GM12801 (cell line): ENCODE measurements around the gene KRTCAP2.

Source experiments
- CTCF ChIP-seq: IDR thresholded peaks from one replicate; pipeline ENCODE4 v1.5.1; 2011; ENCODE audit warnings: control low read depth; ENCODE audit not compliant: insufficient read length; ENCODE audit errors: extremely low read depth

KRTCAP2 gene

GRCh38 chr1:155123801-155124200 lies 49.3 kb downstream of the KRTCAP2 start:
- no peak for TF ChIP-seq CTCF

- TF ChIP-seq CTCF, result no peak
Observed at GRCh38 chr1:155122308-155122707, 50.8 kb downstream of the KRTCAP2 start.

DNA sequence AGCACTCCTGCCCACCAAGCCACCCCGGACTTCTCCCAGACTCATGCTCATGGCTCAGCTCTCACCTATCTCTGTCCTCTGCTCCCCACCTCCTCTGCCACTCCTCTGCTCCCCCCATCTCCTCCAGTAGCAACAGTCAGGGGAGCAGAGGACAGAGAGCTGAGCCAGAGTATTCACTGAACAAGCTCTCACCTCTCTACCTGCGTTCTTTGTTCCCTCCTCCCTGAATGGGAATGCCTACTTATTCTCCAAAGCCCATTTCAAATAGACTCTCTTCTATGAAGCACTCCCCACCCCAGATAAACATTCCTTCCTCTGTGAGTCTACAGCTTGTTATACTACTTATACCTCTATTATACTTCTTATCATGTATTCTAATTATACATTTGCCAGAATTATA lies 51.9 kb downstream of the KRTCAP2 start:
- TF ChIP-seq CTCF, result no peak

DNA sequence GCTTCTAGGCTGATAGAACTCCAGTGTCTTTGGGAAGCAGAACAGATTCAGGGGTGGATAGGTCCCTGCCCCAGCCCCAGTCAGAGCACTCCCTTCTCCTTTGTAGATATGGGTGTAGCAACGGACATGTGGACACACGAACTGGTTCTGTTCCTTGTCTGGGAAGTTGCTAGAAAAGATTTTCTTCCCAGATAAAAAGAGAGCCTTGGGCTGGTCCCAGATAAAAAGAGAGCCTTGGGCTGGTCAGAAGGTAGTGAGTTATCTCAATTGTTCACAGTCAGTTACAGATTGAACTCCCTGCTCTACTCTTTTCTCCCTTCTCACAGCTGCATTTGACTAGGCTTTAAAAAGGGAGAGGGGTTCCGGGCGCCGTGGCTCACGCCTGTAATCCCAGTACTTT lies 52.9 kb downstream of the KRTCAP2 start:
- no peak for TF ChIP-seq CTCF
